Measurements from ENCODE around the gene MAPK1. TPM values are rescaled to one million over a fixed set of nuclear protein-coding genes. Genes with fewer than 3 reads are reported as not detected.

The MAPK1 gene
- total RNA-seq, 1 experiment from 2014 or later = 90.3 TPM

- no peak overlapping the region for H3K27ac ChIP-seq (ENCODE audit: insufficient read length, low read depth, low read length)
- no peak overlapping the region for H2AFZ ChIP-seq (ENCODE audit: low read length)
- H3K23ac ChIP-seq (ENCODE audit: insufficient read length, low read depth, low read length) = no peak overlapping the region
- Mint-ChIP-seq H3K9me3 (no peaks in the 10 kb centered on the region), H3K4me1 (peaks cover 0 to 2% of the 10 kb centered on the region in 2 experiments; a peak in 2 of 4 replicates), H3K27me3 (ENCODE audit: low read depth) (no peaks in the 10 kb centered on the region), H3K36me3 (ENCODE audit: insufficient read depth in 1 of 3, low read depth in 3 of 3) (peaks cover 14 to 62% (median 53%) of the 10 kb centered on the region in 3 experiments; a peak in 6 of 7 replicates), H3K4me3 (no peak overlapping the region), H3K27ac (peak overlapping the region in 1 of 3 experiments; percentile 76; a peak in 1 of 7 replicates)
- H3T11ph ChIP-seq (ENCODE audit: low read length) = no peak overlapping the region
- no peaks in the 10 kb centered on the region for H4K20me1 ChIP-seq (ENCODE audit: control insufficient read depth, insufficient read depth, insufficient read length)
- H3K23me2 ChIP-seq (ENCODE audit: insufficient read length, low read depth, low read length, poor library complexity, severe bottlenecking) = no peaks in the 10 kb centered on the region
- no peaks in the 10 kb centered on the region for H3K79me1 ChIP-seq (ENCODE audit: insufficient read depth, low read depth, low read length, poor library complexity, severe bottlenecking)
- H3K4me1 ChIP-seq (ENCODE audit: insufficient read depth, low read length) = 0 out of 2 replicates have a peak, but pooled peaks cover 2% of the 10 kb centered on the region
- H2BK15ac ChIP-seq (ENCODE audit: low read depth, low read length) = no peak overlapping the region
- H4K91ac ChIP-seq (ENCODE audit: insufficient read length, low read depth, low read length) = no peak overlapping the region
- H4K8ac ChIP-seq (replicated peaks; ENCODE audit: insufficient read length, low read depth, low read length) = no peak overlapping the region
- no peaks in the 10 kb centered on the region for H3K79me2 ChIP-seq (ENCODE audit: insufficient read depth, low read length)
- no peaks in the 10 kb centered on the region for H3K9me3 ChIP-seq (ENCODE audit: control insufficient read depth, low read depth, low read length)
- no peak overlapping the region for H2BK20ac ChIP-seq (ENCODE audit: low read depth, low read length, poor library complexity, severe bottlenecking)
- no peak overlapping the region for H3K4ac ChIP-seq (ENCODE audit: low read depth, low read length)
- H4K5ac ChIP-seq (ENCODE audit: insufficient read length, low read depth, low read length) = no peak overlapping the region
- H2BK12ac ChIP-seq (ENCODE audit: insufficient read length, low read depth, low read length) = no peak overlapping the region
- no peak overlapping the region for H3K4me2 ChIP-seq (ENCODE audit: insufficient read depth, insufficient read length, low read length)
- no CpG with 5 or more reads among the region's 2 CpGs for WGBS (ENCODE audit: extremely low coverage, insufficient read length, low lambda C conversion rate)
- no peak overlapping the region for H3K56ac ChIP-seq (ENCODE audit: insufficient read length, low read depth, low read length)
- H3K9ac ChIP-seq (ENCODE audit: extremely low read depth, insufficient read length, low read length) = no peak overlapping the region
- no peaks in the 10 kb centered on the region for H3K27me3 ChIP-seq (ENCODE audit: insufficient read depth, low read length)
- no peak overlapping the region for H2AK5ac ChIP-seq (ENCODE audit: insufficient read length, low read length)
- no peak for TF ChIP-seq CTCF (conservative IDR thresholded peaks at IDR 0.05)
- H2BK120ac ChIP-seq (ENCODE audit: low read depth, low read length, poor library complexity, severe bottlenecking) = no peak overlapping the region
- DNase-seq = no peak
- no peak overlapping the region for H3K14ac ChIP-seq (ENCODE audit: insufficient read depth, low read length)
- H2BK5ac ChIP-seq (ENCODE audit: insufficient read length, low read length) = no peak overlapping the region
- no peak overlapping the region for H3K18ac ChIP-seq (ENCODE audit: insufficient read length, low read depth, low read length)
Measured at GRCh38 chr22:21761086-21761485, 106.4 kb downstream of the MAPK1 start.

Measured in H9 (cell line).